A549 (cell line): ENCODE data around the gene ZBTB16. TPM values are rescaled to one million over a fixed set of nuclear protein-coding genes. Genes with fewer than 3 reads are reported as not detected.

Source experiments
- ATAC-seq, 2 experiments: fragments of 200-7000 bp in 1 of 2; fragments of >200 bp in 1 of 2; cut with Nextera tagmentation in 1 of 2; cut with Tn5 transposase in 1 of 2; 3 replicates each; pipeline versions ENCODE4 v1.8.0 to v1.9.1; 2018 to 2020; ENCODE audit warnings: mild to moderate bottlenecking in 1 of 2, moderate library complexity in 1 of 2
- CTCF ChIA-PET: fragments of 300-600 bp; sonication (Branson Sonifier 250); formaldehyde crosslinking; extraction: SDS; loops from one replicate; lab custom pipeline; 2021; ENCODE audit warnings: antibody characterized with exemption, inconsistent platforms; lab: Yijun Ruan, JAX
- POLR2A ChIA-PET: fragments of 350-600 bp; formaldehyde crosslinking; extraction: SDS; loops from one replicate; lab custom pipeline; 2021; ENCODE audit warnings: antibody characterized with exemption, inconsistent platforms; lab: Yijun Ruan, JAX
- DNase-seq, 2 experiments: peaks; one replicate each; pipeline versions ENCODE4 v3.0.0 to v3.0.0-alpha.2; 2011 to 2016; ENCODE audit warnings: low read depth in 1 of 2, low spot score in 1 of 2
- FAIRE-seq: peaks from 2 replicates; lab custom pipeline; 2011; peaks lifted over from hg19 to GRCh38; lab: Jason Lieb, UNC
- H3K27ac ChIP-seq, 2 experiments: fragments of >200 bp; sonication (Bioruptor Twin); formaldehyde crosslinking; 3 replicates each; pipeline ENCODE4 v1.5.1; 2016 to 2017
- H3K4me1 ChIP-seq: fragments of >200 bp; sonication (Bioruptor Twin); formaldehyde crosslinking; 3 replicates; pipeline ENCODE4 v1.6.1; 2016
- H3K4me2 ChIP-seq: fragments of >200 bp; sonication (Bioruptor Twin); formaldehyde crosslinking; 3 replicates; pipeline ENCODE4 v1.6.1; 2016
- H3K4me3 ChIP-seq: fragments of >200 bp; sonication (Bioruptor Twin); formaldehyde crosslinking; 3 replicates; pipeline ENCODE4 v1.5.1; 2016
- H3K9me3 ChIP-seq: fragments of >200 bp; sonication (Bioruptor Twin); formaldehyde crosslinking; 3 replicates; pipeline ENCODE4 v1.6.1; 2016
- BHLHE40 ChIP-seq: IDR thresholded peaks from 2 replicates; pipeline ENCODE4 v1.6.1; 2012; ENCODE audit warnings: low read depth, low read length, inconsistent platforms
- CBX8 ChIP-seq: fragments of 200-600 bp; sonication (generic); IDR thresholded peaks from 2 replicates; pipeline ENCODE4 v1.6.1; 2016
- CHD4 ChIP-seq: fragments of 200-600 bp; sonication (generic); IDR thresholded peaks from 2 replicates; pipeline ENCODE4 v1.6.1; 2016; ENCODE audit warnings: antibody characterized with exemption, mild to moderate bottlenecking, borderline replicate concordance
- HOXA7 ChIP-seq: fragments of 250-450 bp; sonication (Bioruptor Pico); IDR thresholded peaks from 2 replicates; pipeline ENCODE4 v1.5.0; 2020; ENCODE audit warnings: mild to moderate bottlenecking, moderate library complexity
- HOXB13 ChIP-seq: fragments of 250-450 bp; sonication (Bioruptor Pico); IDR thresholded peaks from 2 replicates; pipeline ENCODE4 v1.5.0; 2020; ENCODE audit warnings: low read depth, mild to moderate bottlenecking, moderate library complexity
- HOXB5 ChIP-seq: fragments of 250-450 bp; sonication (Bioruptor Pico); IDR thresholded peaks from 2 replicates; pipeline ENCODE4 v1.5.0; 2020; ENCODE audit warnings: mild to moderate bottlenecking, moderate library complexity
- JUNB ChIP-seq: fragments of >200 bp; sonication (Bioruptor Twin); formaldehyde crosslinking; IDR thresholded peaks from 2 replicates; pipeline ENCODE4 v1.6.1; 2016
- KDM1A ChIP-seq: fragments of 200-600 bp; sonication (generic); IDR thresholded peaks from 2 replicates; pipeline ENCODE4 v1.6.1; 2016; ENCODE audit warnings: low read depth, mild to moderate bottlenecking
- MAFK ChIP-seq: fragments of 450-650 bp; IDR thresholded peaks from 2 replicates; pipeline ENCODE4 v1.6.1; 2014; ENCODE audit not compliant: partially characterized antibody
- POLR2A ChIP-seq: IDR thresholded peaks from 2 replicates; pipeline ENCODE4 v1.6.1; 2012; ENCODE audit warnings: mild to moderate bottlenecking, low read length
- RARB ChIP-seq: fragments of 250-450 bp; sonication (Bioruptor Pico); IDR thresholded peaks from 2 replicates; pipeline ENCODE4 v1.8.0; 2021; ENCODE audit warnings: mild to moderate bottlenecking, moderate library complexity
- RFX5 ChIP-seq: fragments of 450-650 bp; IDR thresholded peaks from 2 replicates; pipeline ENCODE4 v1.7.1; 2014; ENCODE audit warnings: antibody characterized with exemption, mild to moderate bottlenecking, moderate library complexity
- SMC3 ChIP-seq: fragments of >200 bp; sonication (Bioruptor Twin); formaldehyde crosslinking; IDR thresholded peaks from 3 replicates; pipeline ENCODE4 v1.6.1; 2018; ENCODE audit warnings: inconsistent platforms
- TFCP2L1 ChIP-seq: fragments of 250-450 bp; sonication (Bioruptor Pico); IDR thresholded peaks from 2 replicates; pipeline ENCODE4 v1.5.0; 2021; ENCODE audit warnings: mild to moderate bottlenecking
- WGBS: methylation state at CpG from one replicate; pipeline ENCODE4 v1.1.6; 2017; ENCODE audit errors: missing lambda C conversion rate; 5-methylcytosine and 5-hydroxymethylcytosine counted together
- polyA plus RNA-seq, 4 experiments: library from polyadenylated mRNA; depleted of rRNA in 3 of 4; stranded (reverse); fragments of >200 nt; fragmentation: RNase III in 1 of 4; extraction: RNeasy Plus Mini Kit Qiagen cat#74134 plus additional on column Dnase treatment in 1 of 4; gene quantifications; 2 replicates in 3 of 4; 3 replicates in 1 of 4; pipeline ENCODE4 v1.2.3, GENCODE V29; 2011 to 2017
- TF ChIP-seq, protein P1 (sequence below): IDR thresholded peaks from 2 replicates; pipeline ENCODE4 v1.6.1; 2012
- TF ChIP-seq, protein P2 (sequence below): IDR thresholded peaks from 2 replicates; pipeline ENCODE4 v1.6.1; 2012; ENCODE audit warnings: low read depth, borderline replicate concordance
- TF ChIP-seq, protein P3 (sequence below): fragments of >200 bp; sonication (Bioruptor Twin); formaldehyde crosslinking; IDR thresholded peaks from 3 replicates; pipeline ENCODE4 v1.5.1; 2016
- TF ChIP-seq, protein P4 (sequence below): fragments of >200 bp; sonication (Bioruptor Twin); formaldehyde crosslinking; IDR thresholded peaks from 2 replicates; pipeline ENCODE4 v1.6.1; 2016

ZBTB16 gene
- polyA plus RNA-seq, 2 of the 4 experiments (the other 2 are of a cell fraction), result not detected

DNA sequence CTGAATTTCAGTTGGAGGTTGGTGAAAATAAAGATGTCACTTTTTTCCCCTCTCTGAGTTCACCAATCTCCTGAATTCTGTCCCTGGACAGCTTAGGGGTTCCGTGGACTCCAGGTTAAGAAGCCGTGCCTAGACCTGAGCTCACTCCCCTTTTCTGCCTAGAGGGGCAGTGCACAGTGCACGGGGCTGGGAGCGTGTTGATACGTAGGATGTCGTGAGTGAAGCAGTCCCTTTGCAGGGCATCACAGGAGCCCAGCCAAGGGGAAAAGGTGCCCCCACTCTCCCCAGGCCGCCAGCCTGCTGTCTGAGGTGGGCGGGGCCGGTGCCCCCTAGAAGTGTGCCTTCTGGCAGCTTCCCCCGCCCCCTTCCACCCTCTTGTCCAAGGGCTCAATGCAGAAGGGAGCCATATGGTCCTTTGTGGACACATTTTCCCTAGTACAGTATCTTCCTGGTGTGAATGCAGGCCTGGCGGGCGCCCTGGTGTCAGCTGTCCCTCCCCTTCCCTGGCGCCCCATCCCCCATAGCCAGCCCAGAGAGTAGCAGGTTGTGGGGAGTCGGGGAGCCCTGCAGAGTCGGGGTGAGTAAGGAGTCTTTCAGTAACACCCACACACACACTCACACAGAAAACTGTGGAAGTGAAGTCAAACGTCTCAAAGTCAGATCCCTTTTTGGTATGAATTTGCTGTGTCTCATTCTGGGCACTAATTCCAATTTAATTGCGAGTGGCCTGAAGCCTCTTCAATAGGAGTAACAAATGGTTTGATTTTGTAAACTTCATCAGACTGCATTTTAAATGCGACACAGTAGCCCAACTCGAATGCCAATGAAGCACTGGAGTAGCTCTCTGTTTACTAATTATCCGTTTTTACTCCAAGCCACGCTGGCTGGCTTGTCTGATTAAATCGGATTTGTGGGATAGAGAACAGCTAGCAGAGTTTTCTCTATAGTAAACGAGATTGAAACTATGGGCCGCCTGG lies 169.2 kb downstream of the ZBTB16 start:
- H3K4me2 ChIP-seq, result no peak overlapping the region
- H3K4me3 ChIP-seq, result no peak overlapping the region
- TF ChIP-seq MAFK, result no peak
- TF ChIP-seq HOXA7, result no peak
- TF ChIP-seq CHD4, result no peak
- no peak for TF ChIP-seq CBX8
- TF ChIP-seq BHLHE40, result no peak
- no peak for TF ChIP-seq RARB (CRISPR knock-in tag)
- TF ChIP-seq, protein P1, sequence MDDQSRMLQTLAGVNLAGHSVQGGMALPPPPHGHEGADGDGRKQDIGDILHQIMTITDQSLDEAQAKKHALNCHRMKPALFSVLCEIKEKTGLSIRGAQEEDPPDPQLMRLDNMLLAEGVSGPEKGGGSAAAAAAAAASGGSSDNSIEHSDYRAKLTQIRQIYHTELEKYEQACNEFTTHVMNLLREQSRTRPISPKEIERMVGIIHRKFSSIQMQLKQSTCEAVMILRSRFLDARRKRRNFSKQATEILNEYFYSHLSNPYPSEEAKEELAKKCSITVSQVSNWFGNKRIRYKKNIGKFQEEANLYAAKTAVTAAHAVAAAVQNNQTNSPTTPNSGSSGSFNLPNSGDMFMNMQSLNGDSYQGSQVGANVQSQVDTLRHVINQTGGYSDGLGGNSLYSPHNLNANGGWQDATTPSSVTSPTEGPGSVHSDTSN, result no peak
- TF ChIP-seq HOXB5 (CRISPR knock-in tag), result no peak
- TF ChIP-seq JUNB, result no peak
- TF ChIP-seq POLR2A, result no peak
- TF ChIP-seq, protein P2, sequence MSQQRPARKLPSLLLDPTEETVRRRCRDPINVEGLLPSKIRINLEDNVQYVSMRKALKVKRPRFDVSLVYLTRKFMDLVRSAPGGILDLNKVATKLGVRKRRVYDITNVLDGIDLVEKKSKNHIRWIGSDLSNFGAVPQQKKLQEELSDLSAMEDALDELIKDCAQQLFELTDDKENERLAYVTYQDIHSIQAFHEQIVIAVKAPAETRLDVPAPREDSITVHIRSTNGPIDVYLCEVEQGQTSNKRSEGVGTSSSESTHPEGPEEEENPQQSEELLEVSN, result no peak
- TF ChIP-seq SMC3, result no peak
- TF ChIP-seq, protein P3, sequence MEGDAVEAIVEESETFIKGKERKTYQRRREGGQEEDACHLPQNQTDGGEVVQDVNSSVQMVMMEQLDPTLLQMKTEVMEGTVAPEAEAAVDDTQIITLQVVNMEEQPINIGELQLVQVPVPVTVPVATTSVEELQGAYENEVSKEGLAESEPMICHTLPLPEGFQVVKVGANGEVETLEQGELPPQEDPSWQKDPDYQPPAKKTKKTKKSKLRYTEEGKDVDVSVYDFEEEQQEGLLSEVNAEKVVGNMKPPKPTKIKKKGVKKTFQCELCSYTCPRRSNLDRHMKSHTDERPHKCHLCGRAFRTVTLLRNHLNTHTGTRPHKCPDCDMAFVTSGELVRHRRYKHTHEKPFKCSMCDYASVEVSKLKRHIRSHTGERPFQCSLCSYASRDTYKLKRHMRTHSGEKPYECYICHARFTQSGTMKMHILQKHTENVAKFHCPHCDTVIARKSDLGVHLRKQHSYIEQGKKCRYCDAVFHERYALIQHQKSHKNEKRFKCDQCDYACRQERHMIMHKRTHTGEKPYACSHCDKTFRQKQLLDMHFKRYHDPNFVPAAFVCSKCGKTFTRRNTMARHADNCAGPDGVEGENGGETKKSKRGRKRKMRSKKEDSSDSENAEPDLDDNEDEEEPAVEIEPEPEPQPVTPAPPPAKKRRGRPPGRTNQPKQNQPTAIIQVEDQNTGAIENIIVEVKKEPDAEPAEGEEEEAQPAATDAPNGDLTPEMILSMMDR, result no peak
- no peak for TF ChIP-seq RFX5
- H3K27ac ChIP-seq, result no peak overlapping the region
- CTCF ChIA-PET, result interaction anchor here (1.3 kb wide), 1 partner anchor 32 kb away, joined by 5 read pairs; no protein-coding TSS in a partner anchor
- no peak for FAIRE-seq
- POLR2A ChIA-PET, result interaction anchor here (0.6 kb wide), 1 partner anchor 927 kb away, joined by 4 read pairs; no protein-coding TSS in a partner anchor
- ATAC-seq, result no peak
- DNase-seq, result no peak
- H3K9me3 ChIP-seq, result no peaks in the 10 kb centered on the region
- H3K4me1 ChIP-seq, result no peaks in the 10 kb centered on the region
- 51% methylated on average over 15 of the region's 24 CpGs for WGBS

GRCh38 chr11:114230031-114230704 lies 170.7 kb downstream of the ZBTB16 start:
- ChIA-PET POLR2A (no interaction called here), CTCF (interaction anchor here (0.5 to 1.3 kb wide), 2 partner anchors 30 to 333 kb away, joined by 3 to 5 read pairs; no protein-coding TSS in a partner anchor)
- no peak for FAIRE-seq
- Histone ChIP-seq H3K4me1 (no peaks in the 10 kb centered on the region), H3K4me3 (no peak overlapping the region)
- 54% methylated on average over 15 of the region's 15 CpGs for WGBS
- DNase-seq, result no peak
- no peak for ATAC-seq
- TF ChIP-seq, protein P3, result no peak
- TF ChIP-seq TFCP2L1 (CRISPR knock-in tag), result no peak
- TF ChIP-seq, protein P1, result no peak
- TF ChIP-seq HOXA7, result no peak
- no peak for TF ChIP-seq HOXB13 (CRISPR knock-in tag)
- TF ChIP-seq KDM1A, result no peak
- no peak for TF ChIP-seq CHD4
- no peak for TF ChIP-seq RFX5
- TF ChIP-seq, protein P4, sequence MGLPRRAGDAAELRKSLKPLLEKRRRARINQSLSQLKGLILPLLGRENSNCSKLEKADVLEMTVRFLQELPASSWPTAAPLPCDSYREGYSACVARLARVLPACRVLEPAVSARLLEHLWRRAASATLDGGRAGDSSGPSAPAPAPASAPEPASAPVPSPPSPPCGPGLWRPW, result no peak
- TF ChIP-seq, all 56 proteins: peak for 0
- H3K4me2 ChIP-seq, result no peak overlapping the region
- no peak overlapping the region for H3K27ac ChIP-seq
- H3K9me3 ChIP-seq, result no peaks in the 10 kb centered on the region
